Measurements from ENCODE around the gene SP100. TPM values are rescaled to one million over a fixed set of nuclear protein-coding genes. Genes with fewer than 3 reads are reported as not detected.

SP100 gene
- total RNA-seq, 2 donors from 2014 or later: 125 to 193 TPM

GRCh38 chr2:230422149-230422548 lies 6.1 kb downstream of the SP100 start:
- Histone ChIP-seq H3K27me3 (replicated peaks; ENCODE audit: insufficient read depth) (no peaks in the 10 kb centered on the region), H3K4me3 (no peak overlapping the region), H3K27ac (no peak overlapping the region), H3K4me1 (ENCODE audit: control insufficient read depth in 1 of 2, low read depth in 2 of 2) (peaks cover 64 to 75% of the 10 kb centered on the region in 2 donors), H3K9me3 (no peaks in the 10 kb centered on the region), H3K36me3 (no peaks in the 10 kb centered on the region)
- no peak for DNase-seq (ENCODE audit: low spot score)
- TF ChIP-seq CTCF (IDR thresholded peaks at IDR 0.05): no peak
- no peak for ATAC-seq (ENCODE audit: insufficient number of reproducible peaks, low FRiP score, low read depth)

- Histone ChIP-seq H3K27ac (peak overlapping the region in 1 of 2 donors; percentile 43), H3K27me3 (replicated peaks; ENCODE audit: insufficient read depth) (no peaks in the 10 kb centered on the region), H3K9me3 (peaks cover 3% of the 10 kb centered on the region), H3K4me3 (peak overlapping the region; percentile 48), H3K36me3 (peaks cover 1% of the 10 kb centered on the region), H3K4me1 (ENCODE audit: control insufficient read depth in 1 of 2, low read depth in 2 of 2) (peaks cover 53 to 57% of the 10 kb centered on the region in 2 donors)
- ATAC-seq (ENCODE audit: insufficient number of reproducible peaks, low FRiP score, low read depth): no peak
- TF ChIP-seq CTCF (IDR thresholded peaks at IDR 0.05): no peak
- no peak for DNase-seq (ENCODE audit: low spot score)
Observed at GRCh38 chr2:230423851-230424458, 8.0 kb downstream of the SP100 start.

DNA sequence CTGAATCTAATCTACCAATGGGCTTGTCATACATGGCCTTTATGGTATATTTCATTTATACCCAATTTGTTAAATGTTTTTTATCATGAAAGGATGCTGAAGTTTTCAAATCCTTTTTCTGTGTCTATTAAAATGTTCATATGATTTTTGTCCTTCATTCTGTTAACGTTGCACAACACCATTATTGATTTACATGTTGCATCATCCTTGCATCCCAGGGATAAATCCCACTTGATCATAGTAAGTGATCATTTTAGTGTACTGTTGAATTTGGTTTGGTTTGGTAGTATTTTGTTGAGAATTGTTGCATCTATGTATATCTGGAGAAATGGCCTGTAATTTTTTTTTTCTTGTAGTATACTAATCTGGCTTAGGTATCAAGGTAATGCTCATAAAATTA lies 9.4 kb downstream of the SP100 start:
- H3K9me3 ChIP-seq: peaks cover 9% of the 10 kb centered on the region
- no peaks in the 10 kb centered on the region for H3K27me3 ChIP-seq (replicated peaks; ENCODE audit: insufficient read depth)
- H3K27ac ChIP-seq: no peak overlapping the region
- DNase-seq (ENCODE audit: low spot score) (no peak), ATAC-seq (ENCODE audit: insufficient number of reproducible peaks, low FRiP score, low read depth) (no peak)
- H3K4me1 ChIP-seq (ENCODE audit: control insufficient read depth in 1 of 2, low read depth in 2 of 2): peaks cover 40 to 43% of the 10 kb centered on the region in 2 donors
- no peak overlapping the region for H3K4me3 ChIP-seq
- no peak for TF ChIP-seq CTCF (IDR thresholded peaks at IDR 0.05)
- peaks cover 3% of the 10 kb centered on the region for H3K36me3 ChIP-seq

DNA sequence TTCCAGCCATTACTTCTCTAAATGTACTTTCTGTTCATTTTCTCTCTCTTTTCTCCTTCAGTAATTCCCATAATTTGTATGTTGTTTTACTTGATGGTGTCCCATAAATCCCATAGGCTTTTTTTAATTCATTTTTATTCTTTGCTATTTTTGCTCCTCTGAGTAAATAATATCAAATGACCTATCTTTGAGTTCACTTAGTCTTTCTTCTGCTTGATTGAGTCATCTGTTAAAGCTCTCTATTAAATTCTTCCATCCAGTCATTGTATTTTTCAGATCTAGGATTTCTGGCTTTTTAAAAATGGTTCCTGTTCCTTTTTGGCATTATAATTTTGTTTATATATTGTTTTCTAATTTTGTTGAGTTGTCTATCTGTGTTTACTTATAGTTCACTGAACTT lies 13.5 kb downstream of the SP100 start:
- Histone ChIP-seq H3K4me3 (no peak overlapping the region), H3K27ac (no peak overlapping the region), H3K27me3 (replicated peaks; ENCODE audit: insufficient read depth) (no peaks in the 10 kb centered on the region), H3K4me1 (ENCODE audit: control insufficient read depth in 1 of 2, low read depth in 2 of 2) (peaks cover 4 to 17% of the 10 kb centered on the region in 2 donors), H3K9me3 (peaks cover 9% of the 10 kb centered on the region), H3K36me3 (peaks cover 3% of the 10 kb centered on the region)
- TF ChIP-seq CTCF (IDR thresholded peaks at IDR 0.05): no peak
- no peak for ATAC-seq (ENCODE audit: insufficient number of reproducible peaks, low FRiP score, low read depth)
- no peak for DNase-seq (ENCODE audit: low spot score)

- Histone ChIP-seq H3K27me3 (replicated peaks; ENCODE audit: insufficient read depth) (no peaks in the 10 kb centered on the region), H3K4me1 (ENCODE audit: control insufficient read depth in 1 of 2, low read depth in 2 of 2) (peaks cover 0 to 4% of the 10 kb centered on the region in 2 donors), H3K36me3 (peaks cover 3% of the 10 kb centered on the region), H3K4me3 (no peak overlapping the region), H3K27ac (no peak overlapping the region), H3K9me3 (peaks cover 9% of the 10 kb centered on the region)
- no peak for ATAC-seq (ENCODE audit: insufficient number of reproducible peaks, low FRiP score, low read depth)
- no peak for TF ChIP-seq CTCF (IDR thresholded peaks at IDR 0.05)
- DNase-seq (ENCODE audit: low spot score): no peak
Observed at GRCh38 chr2:230430957-230431910, 15.2 kb downstream of the SP100 start.
